HG03159 (cell line): ENCODE data around the gene CCDC192.
"Not testable (repeated sequence)": the region's sequence is repeated elsewhere in the genome, so short reads cannot be mapped to it uniquely, and the experiment has no call there.

Experiments used
- ATAC-seq: cut with Tn5 transposase; IDR thresholded peaks from one replicate; pipeline ENCODE4 v1.9.1; 2021; ENCODE audit warnings: mild to moderate bottlenecking, moderate library complexity; ENCODE audit not compliant: unreplicated experiment

CCDC192 gene, protein sequence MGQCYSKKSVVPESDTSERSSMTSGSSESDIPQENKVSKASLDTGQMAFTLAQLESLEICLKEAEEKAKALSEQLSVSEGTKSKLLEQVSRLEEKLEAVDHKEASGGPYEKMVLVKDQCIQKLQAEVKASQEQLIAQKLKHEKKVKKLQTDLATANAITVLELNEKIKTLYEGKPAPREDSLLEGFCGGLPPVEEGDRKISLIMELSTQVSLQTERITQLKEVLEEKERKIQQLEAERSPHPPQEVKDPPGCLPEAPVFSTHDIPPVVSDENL

DNA sequence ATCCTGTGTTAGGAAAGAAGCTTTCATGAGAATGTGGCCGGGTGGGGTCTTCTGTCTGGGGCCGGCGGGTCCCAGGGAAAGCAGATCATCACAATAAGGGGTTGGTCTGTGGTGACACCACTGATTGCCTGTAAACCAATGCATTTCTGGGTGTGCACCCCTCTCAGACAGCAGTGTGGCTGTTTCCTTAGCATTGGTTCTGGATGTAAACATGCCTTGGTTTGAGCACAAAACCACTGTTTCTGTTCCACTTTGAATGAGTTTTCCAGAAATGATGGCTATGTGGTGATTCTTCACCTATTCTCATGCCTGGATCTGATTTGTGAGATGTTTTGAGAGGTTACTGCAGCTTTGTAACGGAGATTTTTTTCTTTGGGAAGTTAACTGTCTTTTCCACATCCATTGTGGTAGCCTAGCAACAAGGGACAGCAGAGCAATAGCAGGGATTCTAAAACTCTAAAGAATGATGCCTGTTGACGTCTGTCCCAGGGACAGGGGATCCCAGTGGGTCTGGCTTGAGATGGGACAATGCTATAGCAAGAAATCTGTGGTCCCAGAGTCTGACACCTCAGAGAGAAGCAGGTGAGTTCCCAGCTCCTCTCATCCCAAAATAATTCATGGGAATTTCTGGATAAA lies at the start of gene CCDC192:
CCDC192 (plus strand) TSS at position 466 of the 636 bp plus-strand sequence; CDS start at position 521, 55 bp downstream.
- ATAC-seq = no peak

DNA sequence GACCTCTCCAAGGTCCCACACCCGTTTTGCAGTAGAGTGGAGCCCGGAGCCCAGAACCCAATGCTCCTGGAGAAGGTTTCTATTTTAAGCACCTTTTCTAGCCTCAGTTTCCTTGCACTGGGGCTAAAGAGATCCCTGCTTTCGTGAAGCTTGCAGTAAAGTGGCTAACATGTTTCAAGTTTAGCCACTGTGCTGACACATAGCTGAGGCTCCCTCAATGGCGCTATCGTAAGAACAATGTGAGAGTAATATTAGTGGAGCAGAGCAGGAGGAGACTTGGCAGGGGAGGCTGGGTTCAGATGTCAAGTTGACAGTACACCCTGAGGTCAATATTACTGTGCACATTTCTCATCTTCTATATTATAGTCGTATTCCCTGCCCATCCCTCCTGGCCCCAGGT lies 46.4 kb upstream of the CCDC192 start:
- no peak for ATAC-seq

DNA sequence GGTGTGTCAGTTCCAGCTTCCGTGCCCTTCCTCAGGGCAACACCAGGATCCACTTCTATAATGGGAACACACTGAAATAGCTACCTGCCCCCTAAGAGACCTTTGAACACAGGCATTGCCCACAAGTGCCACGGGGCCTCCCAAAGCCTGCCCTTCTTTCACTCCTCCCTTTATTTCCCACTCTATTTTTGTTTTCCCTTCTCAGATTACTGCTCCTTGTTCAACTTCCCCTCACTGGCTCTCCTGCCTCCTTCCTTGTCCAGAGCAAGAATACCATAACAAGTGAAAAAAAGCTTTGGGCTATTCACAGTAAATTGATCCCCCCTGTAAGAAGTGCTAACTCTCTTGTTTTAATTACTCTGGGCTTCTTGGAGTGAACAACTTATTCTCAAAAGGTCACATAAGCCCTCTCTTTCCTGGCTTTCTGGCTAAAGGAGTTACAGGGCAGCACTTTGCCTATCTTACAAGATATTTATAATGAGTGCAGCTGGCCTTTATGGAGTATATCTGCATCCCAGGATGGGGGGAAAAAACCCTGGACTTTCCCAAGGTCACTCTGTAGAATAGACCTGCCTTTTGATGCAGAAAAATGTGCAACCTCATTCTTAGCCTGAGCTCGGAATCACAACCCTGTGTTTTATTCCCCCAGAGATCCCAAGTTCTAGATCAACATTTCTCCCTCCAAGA lies 43.0 kb upstream of the CCDC192 start:
- no peak for ATAC-seq

DNA sequence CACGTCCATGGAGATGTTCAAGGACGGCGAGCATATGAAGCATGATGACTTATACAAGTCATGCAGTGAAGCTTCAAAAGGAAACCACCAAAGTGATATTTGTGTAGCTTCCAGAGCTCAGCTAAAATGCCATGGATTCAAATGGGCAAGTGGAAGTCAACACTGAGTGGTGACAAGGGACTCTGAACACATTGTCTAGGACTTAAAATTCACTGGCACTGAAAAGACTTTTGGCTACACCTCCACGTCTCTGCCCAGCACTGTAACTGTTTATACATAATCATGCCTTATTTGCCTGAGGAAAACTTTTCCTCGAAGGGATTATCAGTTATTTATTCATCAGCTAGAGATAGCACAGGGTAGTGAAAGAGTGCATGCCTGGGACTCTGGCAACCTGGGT lies 39.1 kb upstream of the CCDC192 start:
- no peak for ATAC-seq

DNA sequence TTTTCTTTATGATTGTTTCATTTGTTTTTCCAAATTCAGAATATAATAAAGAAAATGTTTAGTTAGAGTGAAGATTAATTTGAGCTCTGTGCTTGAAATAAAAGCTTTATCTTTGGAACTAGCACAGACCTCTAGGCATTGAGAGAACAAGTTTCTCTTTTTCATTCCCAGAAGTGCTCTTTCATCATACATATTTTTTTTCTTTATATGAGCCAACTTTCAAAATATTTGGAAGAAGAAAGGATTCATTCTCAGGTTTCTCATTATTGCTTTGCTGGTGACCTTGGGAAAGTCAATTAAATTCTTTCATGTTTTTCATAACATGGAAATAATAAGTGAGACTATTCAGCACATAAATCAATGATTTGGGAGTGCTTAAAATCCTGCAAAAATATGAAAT lies 37.5 kb upstream of the CCDC192 start:
- no peak for ATAC-seq

DNA sequence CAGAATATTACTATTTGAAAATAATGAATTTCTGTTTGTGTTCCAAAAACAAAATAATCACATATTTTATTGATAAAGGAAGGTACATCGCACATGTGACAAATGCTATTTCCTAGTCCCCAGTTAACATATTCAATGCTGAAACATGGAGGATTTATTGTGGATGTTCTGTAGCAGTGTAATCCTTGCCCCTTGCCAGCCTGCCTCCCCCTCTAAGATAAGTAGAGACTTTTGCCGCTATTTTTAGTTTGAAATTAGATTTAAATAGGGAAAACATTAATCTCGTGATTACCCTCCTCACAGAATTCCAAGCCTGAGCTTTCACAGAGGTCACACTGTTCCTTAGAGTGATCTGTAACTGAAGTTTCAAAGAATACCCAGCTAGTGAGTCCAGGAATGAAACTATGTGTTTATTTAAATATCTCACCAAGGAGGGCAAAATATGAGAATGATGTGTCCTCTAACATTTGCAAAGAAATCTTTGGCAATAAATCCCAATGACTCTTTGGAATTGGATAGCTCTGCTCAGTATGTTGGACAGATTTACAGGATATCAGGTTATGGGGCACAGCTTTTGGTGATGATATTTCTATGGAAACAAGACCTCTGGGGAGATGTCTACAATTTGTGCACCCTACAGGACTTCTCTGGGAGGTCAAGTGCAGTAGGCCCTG lies 37.0 kb upstream of the CCDC192 start:
- no peak for ATAC-seq

DNA sequence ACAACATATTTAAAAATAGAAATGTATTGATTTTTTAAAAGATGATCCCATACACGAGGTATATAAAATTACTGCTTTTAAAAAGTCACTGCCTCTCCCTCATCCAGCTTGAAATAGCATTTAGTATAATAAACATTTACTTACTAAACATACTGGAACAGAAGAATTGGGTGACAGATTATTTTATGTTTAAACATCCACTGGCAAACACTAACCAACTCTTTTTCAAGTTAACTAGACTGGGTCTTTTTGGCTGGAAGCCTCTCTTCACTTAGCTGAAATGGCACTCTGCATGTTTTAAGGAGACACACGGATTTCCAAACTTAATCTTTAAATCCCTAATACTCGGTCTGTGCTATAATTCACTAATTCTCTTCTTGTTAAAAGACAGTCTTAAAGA lies 35.3 kb upstream of the CCDC192 start:
- ATAC-seq = no peak

DNA sequence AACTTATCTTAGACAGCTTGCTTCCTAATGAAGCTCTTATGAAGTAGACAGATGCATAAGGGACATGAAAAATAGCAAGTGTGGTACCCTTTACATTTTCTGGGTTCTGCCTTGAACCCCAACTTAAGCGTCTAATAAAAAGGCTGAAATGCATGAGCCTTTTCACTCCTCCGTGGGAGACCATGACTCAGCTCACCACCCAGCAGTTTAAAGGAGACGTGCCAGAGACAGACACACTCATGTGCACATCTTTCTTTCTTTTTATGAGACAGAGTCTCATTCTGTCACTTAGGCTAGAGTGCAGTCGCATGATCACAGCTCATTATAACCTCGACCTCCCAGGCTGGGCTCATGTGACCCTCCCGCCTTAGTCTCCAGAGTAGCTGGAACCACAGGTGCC lies 32.0 kb upstream of the CCDC192 start:
- no peak for ATAC-seq

DNA sequence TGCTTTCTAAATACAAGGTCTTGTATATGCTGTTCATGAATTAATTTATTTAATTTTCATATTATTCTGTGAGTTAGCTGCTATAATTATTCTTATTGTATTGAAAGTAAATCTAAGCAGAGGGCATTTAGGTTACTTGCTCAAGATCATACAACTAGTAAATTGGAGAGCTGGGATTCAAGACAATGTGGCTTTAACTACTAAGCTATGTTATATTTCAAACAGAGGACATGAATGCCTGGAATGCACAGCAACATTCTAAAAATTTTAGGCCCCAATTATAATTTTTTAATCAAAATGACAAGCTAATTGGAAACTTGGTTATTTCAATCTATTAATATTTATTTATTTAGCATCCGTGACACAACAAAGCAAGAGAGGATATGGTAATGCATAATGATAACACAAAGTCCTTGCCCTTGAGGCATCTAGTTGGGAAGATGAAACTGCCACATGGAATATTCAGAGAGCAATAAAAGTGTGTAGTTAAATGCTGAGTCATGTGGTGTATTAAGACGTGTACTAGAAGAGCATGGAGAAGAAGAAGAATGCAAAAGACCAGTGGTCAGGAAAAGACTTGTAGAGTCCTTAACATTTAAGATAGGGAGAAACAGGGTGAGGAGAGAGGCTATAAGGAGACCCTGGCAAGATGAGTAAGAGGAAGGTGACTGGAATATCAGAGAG lies 29.9 kb upstream of the CCDC192 start:
- ATAC-seq = no peak

DNA sequence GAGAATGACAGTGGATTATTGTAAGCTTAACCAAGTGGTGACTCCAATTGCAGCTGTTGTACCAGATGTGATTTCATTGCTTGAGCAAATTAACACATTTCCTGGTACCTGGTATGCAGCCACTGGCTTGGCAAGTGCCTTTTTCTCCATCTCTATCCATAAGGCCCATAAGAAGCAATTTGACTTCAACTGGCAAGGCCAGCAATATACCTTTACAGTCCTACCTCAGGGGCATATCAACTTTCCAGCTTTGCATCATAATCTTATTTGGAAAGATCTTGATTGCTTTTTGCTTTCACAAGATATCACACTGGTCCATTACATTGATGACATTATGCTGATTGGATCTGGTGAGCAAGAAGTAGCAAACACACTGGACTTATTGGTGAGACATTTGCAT lies 26.2 kb upstream of the CCDC192 start:
- ATAC-seq = not testable (repeated sequence)

DNA sequence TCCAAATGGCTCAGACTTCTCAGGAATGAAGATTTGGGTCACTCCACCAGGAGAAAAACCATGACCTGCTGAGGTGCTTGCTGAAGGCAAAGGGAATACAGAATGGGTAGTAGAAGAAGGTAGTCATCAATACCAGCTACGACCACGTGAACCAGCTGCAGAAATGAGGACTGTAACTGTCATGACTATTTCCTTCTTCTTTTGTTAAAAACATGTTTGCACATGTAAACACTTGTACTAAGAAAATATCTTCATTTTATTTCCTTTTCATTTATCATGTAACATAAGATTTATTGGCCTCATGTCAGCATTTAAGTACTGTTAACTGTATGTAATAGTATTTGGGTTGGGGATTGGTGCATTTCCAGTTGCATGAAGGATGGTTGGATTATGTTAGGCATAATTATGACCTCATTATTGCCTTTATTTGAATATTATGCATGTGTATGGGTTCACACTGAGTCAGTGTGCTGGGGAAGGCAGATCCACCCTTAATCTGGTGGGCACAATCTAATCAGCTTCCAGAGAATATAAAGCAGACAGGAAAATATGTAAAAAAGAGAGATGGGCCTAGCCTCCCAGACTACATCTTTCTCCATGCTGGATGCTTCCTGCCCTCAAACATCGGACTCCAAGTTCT lies 23.4 kb upstream of the CCDC192 start:
- ATAC-seq = not testable (repeated sequence)

DNA sequence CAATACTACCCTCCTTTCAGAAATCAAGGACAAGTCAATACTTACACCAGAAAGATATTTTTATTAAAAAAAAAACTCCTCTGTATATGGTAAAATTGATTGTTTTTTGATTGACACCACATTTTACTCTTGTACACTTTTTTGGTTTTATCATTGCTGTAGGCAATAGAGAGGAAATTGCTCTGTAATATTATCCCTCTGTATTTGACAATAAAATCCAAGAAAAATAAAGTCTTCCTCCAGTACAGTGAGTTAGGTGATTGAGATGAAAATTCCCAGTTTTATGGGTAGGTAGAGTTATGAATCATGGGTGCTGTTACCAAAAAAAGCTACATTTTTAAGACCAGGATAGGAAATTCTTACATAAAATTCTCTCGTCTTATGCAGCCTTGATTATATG lies 22.6 kb upstream of the CCDC192 start:
- ATAC-seq = no peak

DNA sequence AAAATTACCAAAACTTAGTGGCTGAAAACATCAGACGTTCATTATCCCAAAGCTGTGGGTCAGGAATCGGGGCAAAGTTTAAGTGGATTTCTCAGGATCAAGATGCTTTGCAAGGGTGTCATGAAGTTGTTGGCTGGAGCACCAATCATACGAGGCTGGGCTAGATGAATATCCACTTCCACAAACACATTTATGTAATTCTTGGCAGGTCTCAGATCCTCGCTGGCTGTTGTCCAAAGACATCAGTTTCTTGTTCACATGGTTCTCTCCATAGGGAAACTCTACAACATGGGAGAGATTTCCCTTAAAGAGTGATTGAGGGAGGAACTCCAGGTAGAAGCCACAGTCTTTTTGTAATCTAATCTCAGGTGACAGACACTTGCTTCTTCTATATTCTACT lies 20.2 kb upstream of the CCDC192 start:
- no peak for ATAC-seq

DNA sequence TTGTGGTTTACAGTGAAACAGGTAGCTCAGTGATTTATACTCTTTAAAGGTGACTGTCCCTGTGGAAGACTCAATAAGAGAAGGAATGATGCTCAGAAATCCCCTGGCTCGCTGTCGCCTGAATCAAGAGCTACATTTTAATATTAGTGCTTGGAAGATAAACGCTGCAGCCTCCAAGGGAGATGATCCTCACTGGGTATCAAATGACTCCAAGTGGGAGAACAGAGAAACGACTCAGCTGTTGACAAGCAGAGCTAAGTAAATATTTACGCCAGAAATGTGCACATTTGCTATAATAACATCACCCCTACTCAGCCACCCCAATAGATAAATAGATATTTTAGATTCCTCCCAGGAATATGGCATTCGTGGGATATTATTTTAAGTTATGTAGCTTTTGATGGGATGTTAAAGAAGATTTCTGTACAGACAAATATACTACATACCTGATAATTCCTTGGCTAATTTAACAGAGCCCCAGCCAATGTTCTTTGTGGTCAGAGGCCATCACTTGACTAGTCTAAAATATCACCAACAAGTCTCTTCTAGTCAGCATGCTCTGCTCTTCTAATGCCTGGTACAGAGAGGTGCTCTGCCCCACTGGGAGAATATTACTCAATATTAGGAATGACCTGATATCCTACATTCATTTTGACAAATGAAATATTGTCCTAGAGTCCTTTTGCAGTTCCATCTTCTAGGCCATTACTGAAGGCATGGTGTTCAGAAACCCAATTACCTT lies 18.3 kb upstream of the CCDC192 start:
- no peak for ATAC-seq

DNA sequence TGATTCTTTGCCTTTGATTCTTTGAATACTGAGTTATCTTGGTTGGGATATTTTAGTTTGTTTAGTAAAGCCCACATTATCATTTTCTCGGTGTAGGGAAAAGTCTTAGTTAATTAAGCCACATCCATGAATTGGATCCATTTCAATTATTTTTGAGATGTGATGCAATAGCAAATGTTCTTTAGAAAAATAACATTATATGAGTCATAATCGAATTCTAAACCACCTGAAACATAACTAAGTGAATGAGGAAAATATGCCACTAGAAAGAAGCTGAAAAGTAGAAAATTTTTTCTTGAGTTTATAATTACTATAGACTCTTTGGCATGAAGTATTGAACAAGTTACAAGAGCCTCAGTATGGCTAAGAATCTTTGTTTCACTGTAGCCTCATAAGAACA lies 17.5 kb upstream of the CCDC192 start:
- no peak for ATAC-seq

DNA sequence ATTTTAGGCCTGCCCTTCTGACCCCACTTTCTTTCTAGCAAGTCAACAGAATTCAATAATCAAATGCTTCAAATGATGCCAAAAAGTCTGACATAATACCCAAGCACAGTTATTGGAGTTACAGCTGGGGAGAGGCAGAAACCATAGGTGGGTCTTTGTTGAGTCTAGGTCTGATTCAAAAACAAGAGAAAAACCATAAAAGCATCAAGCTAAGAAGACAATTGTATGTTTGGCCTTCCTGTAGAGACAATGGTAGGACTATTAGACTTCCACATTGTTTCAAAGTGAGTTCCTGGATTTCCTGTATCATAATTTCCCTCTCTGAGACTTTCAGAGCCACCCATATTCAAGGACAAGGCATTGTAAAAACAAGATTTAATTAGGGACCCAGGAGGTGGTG lies 16.8 kb upstream of the CCDC192 start:
- no peak for ATAC-seq

DNA sequence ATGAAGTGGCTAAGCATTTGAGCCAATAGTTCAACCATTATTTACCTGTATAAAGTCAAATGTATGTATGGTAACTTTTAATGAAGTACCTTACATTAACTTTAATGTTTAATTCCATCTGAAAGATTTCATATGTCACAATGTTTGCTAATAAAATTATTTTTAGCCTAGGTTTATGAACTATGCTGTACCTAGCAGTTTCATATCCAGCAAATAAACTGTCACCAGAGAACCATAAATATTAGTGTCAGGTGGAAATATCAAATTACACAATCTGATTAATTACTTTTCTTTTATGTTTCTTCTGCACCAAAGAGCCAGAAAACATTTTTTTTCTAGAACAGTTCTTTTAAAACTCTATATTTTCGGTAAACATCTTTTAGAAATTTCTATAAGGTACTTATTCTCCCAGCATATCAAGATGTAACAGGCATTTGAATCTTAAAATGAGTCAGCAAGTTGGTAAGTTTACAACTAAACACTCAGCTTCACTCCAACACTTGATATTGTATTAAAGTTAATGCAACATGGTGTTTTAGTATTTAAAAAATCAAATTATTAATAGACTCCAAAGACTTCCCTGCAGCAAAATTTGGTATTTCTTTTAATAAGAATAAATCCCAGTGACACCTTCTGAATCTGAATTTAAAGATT lies 8.5 kb upstream of the CCDC192 start:
- ATAC-seq = no peak

DNA sequence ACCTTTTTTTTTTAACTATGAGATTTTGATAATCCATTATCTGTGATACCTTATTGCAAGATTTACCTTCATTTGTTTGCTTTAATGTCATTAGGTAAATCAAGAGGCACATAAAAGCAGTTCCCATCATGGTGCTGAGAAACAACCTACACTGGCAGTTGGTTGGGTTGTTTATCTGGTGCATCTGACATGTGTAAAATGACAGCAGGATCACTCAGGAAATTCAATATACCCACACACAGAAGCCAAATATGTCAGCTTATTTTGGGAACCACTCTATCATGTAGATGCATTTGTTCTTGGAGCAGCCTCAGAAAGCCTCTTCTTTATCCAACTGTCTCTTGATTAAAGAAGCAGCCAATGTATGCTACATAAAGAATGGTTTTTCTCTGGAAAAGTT lies 7.8 kb upstream of the CCDC192 start:
- no peak for ATAC-seq

DNA sequence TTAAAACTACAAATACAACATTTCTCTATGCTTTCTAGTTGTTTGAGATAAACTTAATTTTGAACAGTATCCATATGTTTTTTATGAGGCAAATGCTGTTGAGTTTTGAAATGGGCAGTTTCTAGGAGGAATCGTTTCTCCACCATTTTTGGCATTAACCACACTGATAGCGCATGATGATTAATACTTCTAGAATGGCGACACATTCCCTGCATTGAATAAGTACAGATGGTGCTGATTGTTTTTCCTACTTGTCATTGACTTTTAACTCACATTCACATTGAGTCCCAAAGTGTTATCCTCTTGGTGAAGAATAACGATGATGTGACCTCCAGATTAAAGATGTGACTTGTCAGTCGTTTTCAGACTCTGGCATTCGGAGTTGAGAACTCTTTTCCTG lies 6.5 kb upstream of the CCDC192 start:
- no peak for ATAC-seq
